ENCODE data around the gene B3GNT3.
"Not testable (repeated sequence)": the region's sequence is repeated elsewhere in the genome, so short reads cannot be mapped to it uniquely, and the experiment has no call there.

Gene B3GNT3

DNA sequence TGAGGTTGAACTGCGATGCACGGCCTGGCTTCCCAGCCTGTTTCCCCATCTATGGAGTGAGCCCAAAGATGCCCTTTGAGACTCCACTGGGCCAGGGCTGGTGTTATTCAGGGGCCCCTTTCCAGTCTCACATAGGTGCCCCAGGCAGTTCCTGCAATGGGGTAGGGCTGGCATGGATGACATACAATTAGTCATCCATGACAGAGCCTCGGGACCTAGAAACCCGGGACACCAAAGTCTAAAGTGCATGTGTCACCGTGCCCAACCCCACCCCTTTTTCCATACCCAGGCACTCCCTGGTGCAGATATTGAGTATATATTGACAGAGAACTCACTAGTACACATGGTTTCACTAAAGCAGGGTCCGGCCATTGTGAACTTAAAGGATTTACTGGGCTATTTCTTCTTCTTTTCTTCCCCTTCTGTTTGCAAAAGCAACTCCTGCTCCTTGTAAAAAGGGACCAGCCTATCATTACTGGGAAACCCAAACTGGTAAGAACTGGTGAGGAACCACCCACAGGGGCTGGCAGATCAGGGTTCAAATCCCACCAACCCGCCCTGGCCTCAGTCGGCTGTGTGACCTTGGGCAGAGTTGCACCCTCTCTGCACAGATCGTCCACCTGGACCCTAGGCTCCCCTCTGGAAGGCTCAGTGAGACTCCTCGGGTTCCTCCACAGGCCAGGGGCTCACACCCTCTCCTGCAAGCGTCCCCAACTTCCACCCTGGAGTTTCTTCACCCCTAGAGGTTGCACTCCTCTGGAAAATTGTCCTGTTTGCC lies 2.7 kb downstream of the B3GNT3 start:
- no peak for TF ChIP-seq ZNF274 (IDR thresholded peaks at IDR 0.05; ENCODE audit: low read depth, low read length)
- H3K4me3 ChIP-seq (ENCODE audit: low read length) = no peak overlapping the region

DNA sequence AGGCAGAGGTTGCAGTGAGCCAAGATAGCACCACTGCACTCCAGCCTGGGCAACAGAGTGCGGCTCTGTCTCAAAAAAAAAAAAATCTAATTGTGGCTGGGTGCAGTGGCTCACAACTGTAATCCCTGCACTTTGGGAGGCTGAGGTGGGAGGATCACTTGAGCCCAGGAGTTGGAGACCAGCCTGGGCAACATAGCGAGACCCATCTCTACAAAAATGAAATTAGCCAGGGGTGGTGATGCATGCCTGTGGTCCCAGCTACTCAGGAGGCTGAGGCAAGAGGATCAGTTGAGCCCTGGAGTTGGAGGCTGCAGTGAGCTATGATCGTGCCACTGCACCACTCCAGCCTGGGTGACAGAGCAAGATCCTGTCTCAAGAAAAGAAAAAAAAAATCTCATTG lies 3.7 kb downstream of the B3GNT3 start:
- H3K4me3 ChIP-seq (ENCODE audit: low read length) = not testable (repeated sequence)

DNA sequence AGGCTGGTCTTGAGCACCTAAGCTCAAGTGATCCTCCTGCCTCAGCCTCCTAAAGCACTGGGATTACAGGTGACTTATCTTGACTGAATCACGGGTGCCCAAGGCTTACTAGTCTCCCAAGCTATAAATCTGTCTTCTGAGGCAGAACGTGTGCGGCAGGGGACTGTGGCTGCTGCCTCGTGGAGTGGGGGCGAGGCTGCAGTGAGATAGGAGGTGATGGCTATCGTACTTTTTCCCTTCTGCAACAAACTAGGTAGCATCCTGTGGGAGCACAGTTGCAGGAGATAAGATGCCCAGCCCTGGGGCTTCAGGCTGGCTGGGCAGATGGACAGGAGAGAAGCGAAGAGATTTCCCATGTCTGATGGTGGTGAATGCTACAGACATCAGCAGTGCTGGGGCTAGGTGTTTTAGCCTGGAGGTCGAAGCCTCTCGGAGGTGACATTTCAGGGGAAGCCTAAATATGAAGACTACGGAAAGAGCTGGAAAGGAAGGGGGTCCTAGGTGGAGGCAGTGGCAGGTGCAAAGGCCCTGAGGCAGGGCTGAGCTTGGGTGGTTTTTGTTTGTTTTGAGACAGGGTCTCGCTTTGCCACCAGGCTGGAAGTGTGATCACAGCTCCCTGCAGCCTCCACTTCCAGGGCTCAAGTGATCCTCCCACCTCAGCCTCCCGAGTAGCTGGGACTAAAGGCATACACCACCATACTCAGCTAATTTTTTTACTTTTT lies 7.4 kb downstream of the B3GNT3 start:
- TF ChIP-seq ZNF274 (IDR thresholded peaks at IDR 0.05; ENCODE audit: low read depth, low read length) = no peak

DNA sequence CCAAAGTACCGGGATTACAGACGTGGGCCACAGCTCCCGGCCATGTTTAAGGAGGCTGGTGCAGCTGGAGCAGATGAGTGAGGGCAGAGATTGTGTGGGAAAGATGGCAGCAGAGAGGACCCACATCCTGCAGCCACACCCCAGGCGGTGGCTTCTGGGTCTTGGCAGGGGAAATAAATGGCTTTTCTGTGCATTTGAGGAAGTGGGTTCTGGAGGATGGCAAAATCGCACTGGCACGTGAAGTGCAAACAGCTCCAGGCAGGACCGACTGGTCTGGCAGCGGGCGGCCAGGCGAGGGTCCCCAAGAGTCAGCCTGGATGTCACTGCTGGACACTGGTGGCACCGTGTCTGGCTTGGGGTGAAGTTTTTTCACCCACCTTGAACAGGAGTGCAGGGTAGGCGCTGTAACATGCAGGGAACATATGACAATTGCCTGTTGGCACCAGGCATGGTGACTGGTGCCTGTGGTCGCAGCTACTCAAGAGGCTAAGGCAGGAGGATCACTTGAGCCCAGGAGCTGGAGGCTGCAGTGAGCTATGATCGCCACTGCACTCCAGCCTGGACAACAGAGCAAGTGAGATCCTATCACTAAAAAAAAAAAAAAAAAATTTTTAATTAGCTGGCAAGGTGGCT lies 8.4 kb downstream of the B3GNT3 start:
- no peak for TF ChIP-seq ZNF274 (IDR thresholded peaks at IDR 0.05; ENCODE audit: low read depth, low read length)

More for the DNA sequence above, 7.4 kb downstream of the B3GNT3 start:
- no peak overlapping the region for H3K4me3 ChIP-seq (ENCODE audit: low read length)

DNA sequence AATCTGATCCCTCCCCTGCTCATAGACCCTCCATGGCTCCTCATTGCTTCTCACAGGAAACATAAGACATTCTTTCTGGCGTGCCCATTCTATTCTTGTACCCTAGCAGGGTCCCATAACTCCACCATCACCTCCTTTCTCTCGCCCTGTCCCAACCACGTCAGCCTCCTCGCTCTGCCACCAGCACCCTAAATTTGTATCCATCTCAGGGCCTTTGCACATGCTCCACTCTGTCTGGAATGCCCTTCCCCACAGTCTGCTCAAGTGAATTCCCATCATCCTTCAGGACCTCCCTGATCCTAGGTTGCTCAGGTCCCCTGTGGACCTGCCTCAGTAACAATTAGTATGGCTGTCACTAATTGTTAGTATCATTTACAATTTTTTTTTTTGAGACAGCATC lies 10.5 kb downstream of the B3GNT3 start:
- no peak for TF ChIP-seq ZNF274 (IDR thresholded peaks at IDR 0.05; ENCODE audit: low read depth, low read length)

More for the DNA sequence above, 8.4 kb downstream of the B3GNT3 start:
- H3K4me3 ChIP-seq (ENCODE audit: low read length) = no peak overlapping the region

DNA sequence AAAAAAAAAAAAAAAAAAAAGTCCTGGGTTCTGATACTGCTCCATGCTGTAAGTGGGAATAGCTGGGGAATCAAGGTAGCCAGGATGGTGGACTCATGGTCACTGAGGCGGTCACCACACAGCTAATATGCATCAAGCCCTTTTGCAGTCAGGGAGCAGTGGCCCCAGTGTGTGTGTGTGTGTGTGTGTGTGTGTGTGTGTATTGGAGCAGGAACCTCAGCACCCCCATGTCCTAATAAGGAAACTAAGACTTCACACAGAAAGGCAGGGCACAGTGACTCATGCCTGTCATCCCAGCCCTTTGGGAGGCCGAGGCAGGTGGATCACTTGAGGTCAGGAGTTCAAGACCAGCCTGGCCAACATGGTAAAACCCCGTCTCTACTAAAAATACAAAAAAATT lies 12.0 kb downstream of the B3GNT3 start:
- TF ChIP-seq ZNF274 (IDR thresholded peaks at IDR 0.05; ENCODE audit: low read depth, low read length) = no peak
- H3K4me3 ChIP-seq (ENCODE audit: low read length) = no peak overlapping the region

More for the DNA sequence above, 10.5 kb downstream of the B3GNT3 start:
- no peak overlapping the region for H3K4me3 ChIP-seq (ENCODE audit: low read length)

DNA sequence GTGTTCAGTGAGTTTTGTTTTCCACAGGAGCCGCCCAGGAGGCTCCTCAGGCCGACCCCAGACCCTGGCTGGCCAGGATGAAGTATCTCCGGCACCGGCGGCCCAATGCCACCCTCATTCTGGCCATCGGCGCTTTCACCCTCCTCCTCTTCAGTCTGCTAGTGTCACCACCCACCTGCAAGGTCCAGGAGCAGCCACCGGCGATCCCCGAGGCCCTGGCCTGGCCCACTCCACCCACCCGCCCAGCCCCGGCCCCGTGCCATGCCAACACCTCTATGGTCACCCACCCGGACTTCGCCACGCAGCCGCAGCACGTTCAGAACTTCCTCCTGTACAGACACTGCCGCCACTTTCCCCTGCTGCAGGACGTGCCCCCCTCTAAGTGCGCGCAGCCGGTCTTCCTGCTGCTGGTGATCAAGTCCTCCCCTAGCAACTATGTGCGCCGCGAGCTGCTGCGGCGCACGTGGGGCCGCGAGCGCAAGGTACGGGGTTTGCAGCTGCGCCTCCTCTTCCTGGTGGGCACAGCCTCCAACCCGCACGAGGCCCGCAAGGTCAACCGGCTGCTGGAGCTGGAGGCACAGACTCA lies 12.9 kb downstream of the B3GNT3 start:
- no peak overlapping the region for H3K4me3 ChIP-seq (ENCODE audit: low read length)
- TF ChIP-seq ZNF274 (IDR thresholded peaks at IDR 0.05; ENCODE audit: low read depth, low read length) = no peak

DNA sequence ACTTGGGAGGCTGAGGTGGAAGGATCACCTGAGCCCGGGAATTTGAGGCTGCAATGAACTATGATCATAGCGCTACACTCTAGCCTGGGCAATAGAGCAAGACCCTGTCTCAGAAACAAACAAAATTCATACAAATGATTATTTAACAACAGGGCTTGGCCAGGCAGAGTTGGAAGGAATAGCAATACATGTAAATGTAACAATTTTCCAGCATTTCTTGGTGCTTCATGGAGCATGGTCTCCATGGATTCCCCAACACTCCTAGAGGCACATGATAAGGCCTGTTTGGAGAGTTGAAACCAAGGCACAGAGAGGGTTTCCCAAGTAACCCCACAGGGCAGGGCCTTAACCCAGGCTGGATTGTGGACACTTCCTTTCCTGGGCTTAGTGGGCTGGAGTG lies 16.2 kb downstream of the B3GNT3 start:
- TF ChIP-seq ZNF274 (IDR thresholded peaks at IDR 0.05; ENCODE audit: low read depth, low read length) = no peak

DNA sequence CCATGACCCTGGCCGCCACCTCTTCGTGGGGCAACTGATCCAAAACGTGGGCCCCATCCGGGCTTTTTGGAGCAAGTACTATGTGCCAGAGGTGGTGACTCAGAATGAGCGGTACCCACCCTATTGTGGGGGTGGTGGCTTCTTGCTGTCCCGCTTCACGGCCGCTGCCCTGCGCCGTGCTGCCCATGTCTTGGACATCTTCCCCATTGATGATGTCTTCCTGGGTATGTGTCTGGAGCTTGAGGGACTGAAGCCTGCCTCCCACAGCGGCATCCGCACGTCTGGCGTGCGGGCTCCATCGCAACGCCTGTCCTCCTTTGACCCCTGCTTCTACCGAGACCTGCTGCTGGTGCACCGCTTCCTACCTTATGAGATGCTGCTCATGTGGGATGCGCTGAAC lies 16.7 kb downstream of the B3GNT3 start:
- TF ChIP-seq ZNF274 (IDR thresholded peaks at IDR 0.05; ENCODE audit: low read depth, low read length) = no peak
- H3K4me3 ChIP-seq (ENCODE audit: low read length) = no peak overlapping the region

More for the DNA sequence above, 16.2 kb downstream of the B3GNT3 start:
- no peak overlapping the region for H3K4me3 ChIP-seq (ENCODE audit: low read length)

DNA sequence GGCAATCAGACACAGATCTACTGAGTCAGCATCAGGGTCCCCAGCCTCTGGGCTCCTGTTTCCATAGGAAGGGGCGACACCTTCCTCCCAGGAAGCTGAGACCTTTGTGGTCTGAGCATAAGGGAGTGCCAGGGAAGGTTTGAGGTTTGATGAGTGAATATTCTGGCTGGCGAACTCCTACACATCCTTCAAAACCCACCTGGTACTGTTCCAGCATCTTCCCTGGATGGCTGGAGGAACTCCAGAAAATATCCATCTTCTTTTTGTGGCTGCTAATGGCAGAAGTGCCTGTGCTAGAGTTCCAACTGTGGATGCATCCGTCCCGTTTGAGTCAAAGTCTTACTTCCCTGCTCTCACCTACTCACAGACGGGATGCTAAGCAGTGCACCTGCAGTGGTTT lies 17.2 kb downstream of the B3GNT3 start:
- no peak for TF ChIP-seq ZNF274 (IDR thresholded peaks at IDR 0.05; ENCODE audit: low read depth, low read length)
- no peak overlapping the region for H3K4me3 ChIP-seq (ENCODE audit: low read length)

DNA sequence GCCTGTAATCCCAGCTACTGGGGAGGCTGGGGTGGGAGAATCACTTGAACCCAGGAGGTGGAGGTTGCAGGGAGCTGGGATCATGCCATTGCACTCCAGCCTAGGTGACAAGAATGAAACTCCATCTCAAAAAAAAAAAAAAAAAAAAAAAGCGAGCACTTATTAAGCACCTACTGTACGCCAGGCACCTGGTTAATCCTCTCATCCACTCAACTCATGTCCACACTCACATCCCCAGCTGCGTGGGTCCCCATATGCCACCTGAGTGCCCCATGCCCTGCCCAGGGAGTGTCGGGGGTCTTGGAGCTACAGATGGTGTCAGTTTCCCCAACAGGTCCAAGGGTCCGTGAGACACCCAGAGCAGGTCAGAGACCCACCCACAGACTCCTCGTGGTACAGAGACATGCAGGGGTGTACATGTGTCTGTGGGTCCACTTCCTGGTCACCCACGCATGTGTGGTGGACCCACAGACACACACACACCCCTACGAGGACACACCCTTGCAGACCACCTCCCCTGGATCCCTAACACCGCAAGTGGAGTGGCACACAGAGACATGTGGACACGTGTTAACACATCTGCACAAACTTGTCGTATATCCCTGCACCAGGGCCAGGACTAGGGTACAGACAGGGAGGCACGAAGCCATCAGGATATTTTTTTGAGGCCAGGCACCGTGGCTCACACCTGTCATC lies 22.9 kb downstream of the B3GNT3 start:
- H3K4me3 ChIP-seq (ENCODE audit: low read length) = no peak overlapping the region
- TF ChIP-seq ZNF274 (IDR thresholded peaks at IDR 0.05; ENCODE audit: low read depth, low read length) = no peak

DNA sequence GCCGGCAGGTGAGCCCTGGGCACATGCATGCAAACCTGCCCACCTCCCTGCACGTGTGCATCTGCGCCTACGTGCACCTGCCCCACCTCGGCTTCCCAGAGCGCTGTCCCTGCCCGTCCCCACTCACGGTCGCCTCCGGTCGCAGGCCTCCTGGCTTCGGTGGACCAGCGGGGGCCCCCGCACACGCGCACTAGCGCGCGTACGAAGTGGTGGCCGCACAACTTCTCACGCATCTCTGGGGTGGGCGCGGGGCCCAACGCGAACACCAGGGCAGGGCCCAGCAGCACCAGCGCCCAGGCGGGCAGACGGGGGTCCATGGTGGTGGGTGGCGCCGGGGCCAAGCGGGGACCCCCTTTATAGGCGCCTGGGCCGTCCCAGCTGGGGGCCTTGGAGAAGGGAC lies 26.3 kb downstream of the B3GNT3 start, which contains the start of gene INSL3:
INSL3 (minus strand) TSS at position 330 of the 400 bp plus-strand sequence; CDS start at position 317, 13 bp downstream.
- H3K4me3 ChIP-seq (ENCODE audit: low read length) = no peak within 1 kb of the TSS
- TF ChIP-seq ZNF274 (IDR thresholded peaks at IDR 0.05; ENCODE audit: low read depth, low read length) = no peak

DNA sequence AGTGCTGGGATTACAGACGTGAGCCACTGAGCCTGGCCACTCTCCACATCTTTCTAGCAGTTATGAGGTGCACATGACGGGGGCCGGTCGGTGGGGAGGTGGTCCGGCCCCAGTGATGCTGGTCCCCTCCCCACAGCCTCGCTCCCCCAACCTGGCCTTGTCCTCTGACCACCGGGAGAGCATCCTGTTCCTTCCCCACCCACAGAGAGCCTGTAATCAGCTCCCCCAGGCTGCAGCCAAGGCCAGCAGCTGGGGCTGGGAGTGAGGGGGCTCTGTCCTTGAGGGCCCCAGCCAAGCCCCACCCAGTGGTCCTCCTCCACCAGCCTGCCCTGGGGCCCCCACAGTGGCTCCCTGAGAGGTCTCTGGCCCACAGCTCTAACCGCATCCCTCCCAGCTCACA lies 29.4 kb downstream of the B3GNT3 start:
- TF ChIP-seq ZNF274 (IDR thresholded peaks at IDR 0.05; ENCODE audit: low read depth, low read length) = no peak

More for the DNA sequence above, 29.4 kb downstream of the B3GNT3 start:
- no peak overlapping the region for H3K4me3 ChIP-seq (ENCODE audit: low read length)

Measured in GM08714 (cell line).